Activated CD4-positive, alpha-beta T cell treated with anti-CD3 and anti-CD28 coated beads for 4 hours (primary cell): Measurements from ENCODE around the gene VGLL2.
"Not testable (repeated sequence)": the region's sequence is repeated elsewhere in the genome, so short reads cannot be mapped to it uniquely, and the experiment has no call there.

ENCODE experiments used
- DNase-seq, 2 donors: peaks; one replicate each; pipeline ENCODE4 v3.0.0-alpha.2; 2020

VGLL2 gene

GRCh38 chr6:117265410-117266256 lies at the start of gene VGLL2:
Gene VGLL2 (plus strand): TSS chr6:117265558. CDS start chr6:117265764, 206 bp downstream.
- DNase-seq: no peak

GRCh38 chr6:117222861-117223260 lies 42.5 kb upstream of the VGLL2 start:
- no peak for DNase-seq

- no peak for DNase-seq
These were observed 38.6 kb upstream of the VGLL2 start for GRCh38 chr6:117226778-117227177.

- no peak for DNase-seq
These were observed 38.0 kb upstream of the VGLL2 start for GRCh38 chr6:117227245-117227962.

GRCh38 chr6:117228202-117228601 lies 37.2 kb upstream of the VGLL2 start:
- DNase-seq: no peak

- no peak for DNase-seq
These were observed 35.5 kb upstream of the VGLL2 start for GRCh38 chr6:117229870-117230269.

GRCh38 chr6:117231466-117231865 lies 33.9 kb upstream of the VGLL2 start:
- DNase-seq: no peak

GRCh38 chr6:117232196-117232595 lies 33.2 kb upstream of the VGLL2 start:
- DNase-seq: no peak

GRCh38 chr6:117233145-117233544 lies 32.2 kb upstream of the VGLL2 start:
- DNase-seq: no peak

- DNase-seq: no peak
These were observed 27.8 kb upstream of the VGLL2 start for GRCh38 chr6:117237561-117237960.

- not testable (repeated sequence) for DNase-seq
These were observed 20.8 kb upstream of the VGLL2 start for GRCh38 chr6:117244571-117244970.

- DNase-seq: not testable (repeated sequence)
These were observed 20.4 kb upstream of the VGLL2 start for GRCh38 chr6:117244979-117245378.

- no peak for DNase-seq
These were observed 11.6 kb upstream of the VGLL2 start for GRCh38 chr6:117253785-117254184.

- DNase-seq: no peak
These were observed 2.6 kb upstream of the VGLL2 start for GRCh38 chr6:117262799-117263198.

- DNase-seq: no peak
These were observed 1.9 kb upstream of the VGLL2 start for GRCh38 chr6:117263353-117263927.

GRCh38 chr6:117264369-117264691 lies 1.0 kb upstream of the VGLL2 start:
- no peak for DNase-seq

- DNase-seq: no peak
These were observed 507 bp upstream of the VGLL2 start for GRCh38 chr6:117264692-117265409.

- DNase-seq: no peak
These were observed 1.1 kb downstream of the VGLL2 start for GRCh38 chr6:117266257-117267053.

GRCh38 chr6:117267054-117267347 lies 1.6 kb downstream of the VGLL2 start:
- no peak for DNase-seq

- no peak for DNase-seq
These were observed 2.6 kb downstream of the VGLL2 start for GRCh38 chr6:117267766-117268534.

- DNase-seq: no peak
These were observed 3.6 kb downstream of the VGLL2 start for GRCh38 chr6:117268924-117269323.

- DNase-seq: no peak
These were observed 4.3 kb downstream of the VGLL2 start for GRCh38 chr6:117269638-117270054.
